GM21447 (cell line): ENCODE measurements around the gene MOCS1.

Source experiments
- ATAC-seq: cut with Tn5 transposase; IDR thresholded peaks from one replicate; pipeline ENCODE4 v1.9.1; 2021; ENCODE audit not compliant: unreplicated experiment

Gene MOCS1

DNA sequence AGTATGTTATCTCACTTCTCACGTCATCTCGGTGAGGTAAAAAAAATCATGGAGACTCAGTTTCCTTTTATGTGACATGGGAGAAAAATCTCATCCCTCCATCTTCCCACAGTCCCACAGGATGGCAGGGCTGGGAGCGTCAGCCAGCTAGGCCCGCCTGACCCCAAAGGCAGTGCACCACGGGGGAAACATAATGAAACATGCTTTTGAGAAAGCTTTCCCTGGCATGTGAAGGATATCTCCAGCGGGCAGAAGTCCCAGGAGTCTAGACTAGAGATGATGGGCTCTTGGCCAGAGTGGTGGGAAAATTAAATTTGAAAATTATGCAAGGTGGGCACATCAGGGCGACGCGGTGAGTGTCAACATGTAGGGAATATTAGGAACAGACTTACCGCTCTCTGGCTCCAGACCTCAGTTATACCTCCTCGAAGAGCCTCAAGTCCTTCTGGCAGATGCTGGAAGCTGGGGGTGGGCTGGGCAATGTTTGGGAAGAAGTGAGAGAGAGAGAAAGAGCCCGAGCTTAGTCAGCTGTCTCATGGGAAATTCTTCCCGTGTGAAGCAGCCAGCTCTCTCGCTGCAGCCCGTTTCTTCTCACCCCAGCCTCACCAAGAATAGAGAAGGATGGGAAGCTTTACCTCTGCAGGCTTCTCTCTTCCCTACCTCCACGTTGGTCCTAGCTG lies 52.3 kb downstream of the MOCS1 start:
- ATAC-seq: no peak

DNA sequence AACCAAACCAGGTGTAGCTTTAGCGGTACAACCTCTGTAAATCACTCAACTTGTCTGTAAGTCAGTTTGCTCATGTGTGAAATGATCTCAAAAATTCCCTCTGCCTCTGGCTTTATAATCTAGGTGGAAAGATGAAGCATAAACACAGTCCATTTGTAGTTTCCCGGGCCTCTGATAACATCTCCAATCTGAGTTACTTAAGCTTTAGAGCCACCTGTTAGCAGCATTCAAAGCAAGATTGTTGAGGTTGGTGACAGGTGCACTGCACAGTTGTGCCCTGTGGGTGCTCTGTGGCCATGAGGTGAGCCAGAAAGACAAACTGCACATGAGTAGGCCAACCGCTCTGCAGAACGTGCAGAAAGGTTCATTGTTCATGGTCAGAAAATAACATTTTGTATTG lies 53.7 kb downstream of the MOCS1 start:
- no peak for ATAC-seq

DNA sequence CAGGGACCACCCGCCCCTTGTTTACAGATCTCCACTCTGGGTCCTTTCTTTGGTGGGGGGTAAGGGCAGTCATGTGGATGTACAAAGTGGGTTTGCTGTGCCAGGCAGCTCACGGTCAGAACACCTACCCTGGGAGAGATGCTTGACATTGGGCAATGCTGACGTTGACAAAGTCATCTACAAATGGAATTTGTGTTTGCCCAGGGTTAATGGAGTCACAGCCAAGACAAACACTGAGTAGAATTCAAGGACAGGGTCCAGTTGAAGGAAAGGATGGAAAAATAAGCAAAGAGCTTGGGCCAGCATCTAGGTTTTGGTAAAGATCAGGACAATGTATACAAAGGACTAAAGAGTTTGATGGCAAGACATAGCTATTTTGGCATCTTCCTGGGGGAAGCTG lies 54.7 kb downstream of the MOCS1 start:
- ATAC-seq: no peak

DNA sequence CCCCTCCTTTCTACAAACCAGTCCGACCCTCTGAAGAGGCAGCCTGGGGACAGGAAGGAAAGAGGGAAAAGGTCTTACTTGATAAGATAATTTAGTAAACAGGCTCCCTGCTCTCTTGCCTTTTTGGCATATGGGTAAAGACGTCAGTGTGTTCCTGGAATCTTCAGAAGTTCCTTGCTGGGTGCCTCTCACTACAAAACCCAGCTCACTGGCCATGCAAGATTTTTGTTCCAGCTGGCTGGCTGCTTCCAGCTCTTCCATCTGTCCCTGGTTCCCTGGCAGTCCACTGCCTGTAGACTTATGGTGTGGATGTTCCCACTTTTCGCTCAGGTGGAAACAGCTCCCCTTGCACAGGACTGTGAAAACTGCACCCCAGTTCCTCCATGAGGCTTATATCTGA lies 57.4 kb downstream of the MOCS1 start:
- ATAC-seq: no peak

DNA sequence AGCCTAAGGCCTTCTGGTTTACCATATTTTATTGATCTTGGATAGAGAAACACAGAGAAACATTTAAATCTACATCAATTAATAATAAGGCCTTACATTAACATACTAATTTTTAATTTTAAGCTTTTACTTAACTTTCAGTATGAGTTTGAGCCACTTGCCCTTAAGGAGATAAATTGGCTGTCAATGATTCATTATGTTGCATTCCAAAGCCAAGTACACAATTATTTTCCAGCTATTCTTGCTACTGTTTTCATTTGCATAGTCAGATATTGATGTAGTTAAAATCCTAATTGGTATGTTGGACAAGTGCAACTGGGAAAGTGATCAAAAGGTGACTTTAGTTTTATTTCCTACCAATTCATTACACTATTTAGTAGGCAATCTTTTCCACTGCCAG lies 58.2 kb downstream of the MOCS1 start:
- no peak for ATAC-seq

DNA sequence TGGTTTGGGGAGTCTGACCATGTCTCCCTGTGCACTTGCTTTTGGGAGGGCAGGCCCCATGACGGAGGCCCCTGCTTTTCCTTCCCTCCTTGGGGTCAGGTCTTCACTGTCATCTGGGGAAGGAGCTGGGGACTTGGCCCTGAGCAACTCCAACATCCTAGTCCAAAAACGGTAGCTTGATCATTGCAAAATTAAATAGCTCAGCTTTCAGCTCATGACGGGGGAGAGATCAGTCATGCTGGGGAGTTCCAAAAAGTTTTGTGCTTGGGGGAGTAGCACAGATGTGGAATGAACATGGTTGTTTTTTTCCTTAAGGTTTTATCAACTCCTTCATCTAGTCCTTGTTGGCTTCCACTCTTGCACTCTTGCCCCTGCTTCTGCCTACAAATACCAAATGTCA lies 60.8 kb downstream of the MOCS1 start:
- no peak for ATAC-seq

DNA sequence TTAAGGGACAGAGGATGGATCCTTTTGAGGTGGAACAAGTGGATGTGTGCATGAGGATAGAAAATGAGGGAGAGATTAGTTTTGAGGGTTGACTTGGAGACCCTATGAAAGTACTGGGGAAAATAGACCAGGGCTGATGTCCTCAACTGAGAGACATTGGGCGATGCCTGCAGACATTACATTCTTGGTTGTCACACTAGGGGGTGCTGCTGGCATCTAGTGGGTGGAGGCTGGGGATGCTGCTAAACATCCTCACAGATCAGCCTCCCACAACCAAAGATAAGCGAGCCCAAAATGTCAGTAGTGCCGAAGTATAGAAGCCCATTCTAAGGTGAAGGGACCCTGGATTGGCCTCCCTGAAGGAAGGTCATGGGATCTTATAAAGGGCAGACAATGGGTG lies 63.3 kb downstream of the MOCS1 start:
- no peak for ATAC-seq

DNA sequence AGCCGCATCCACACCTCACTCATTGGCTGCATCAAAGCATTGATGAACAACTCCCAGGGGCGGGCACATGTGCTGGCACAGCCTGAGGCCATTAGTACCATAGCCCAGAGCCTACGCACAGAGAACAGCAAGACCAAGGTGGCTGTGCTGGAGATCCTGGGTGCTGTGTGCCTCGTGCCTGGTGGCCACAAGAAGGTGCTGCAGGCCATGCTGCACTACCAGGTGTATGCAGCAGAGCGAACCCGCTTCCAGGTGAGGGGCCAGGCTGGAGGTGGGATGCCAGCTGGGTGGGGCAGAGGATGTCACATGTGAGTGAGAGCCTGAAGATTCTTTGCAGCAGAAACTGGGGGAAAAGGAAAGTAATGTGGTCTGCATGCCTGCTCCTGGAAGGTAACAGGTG lies 66.7 kb downstream of the MOCS1 start:
- no peak for ATAC-seq

DNA sequence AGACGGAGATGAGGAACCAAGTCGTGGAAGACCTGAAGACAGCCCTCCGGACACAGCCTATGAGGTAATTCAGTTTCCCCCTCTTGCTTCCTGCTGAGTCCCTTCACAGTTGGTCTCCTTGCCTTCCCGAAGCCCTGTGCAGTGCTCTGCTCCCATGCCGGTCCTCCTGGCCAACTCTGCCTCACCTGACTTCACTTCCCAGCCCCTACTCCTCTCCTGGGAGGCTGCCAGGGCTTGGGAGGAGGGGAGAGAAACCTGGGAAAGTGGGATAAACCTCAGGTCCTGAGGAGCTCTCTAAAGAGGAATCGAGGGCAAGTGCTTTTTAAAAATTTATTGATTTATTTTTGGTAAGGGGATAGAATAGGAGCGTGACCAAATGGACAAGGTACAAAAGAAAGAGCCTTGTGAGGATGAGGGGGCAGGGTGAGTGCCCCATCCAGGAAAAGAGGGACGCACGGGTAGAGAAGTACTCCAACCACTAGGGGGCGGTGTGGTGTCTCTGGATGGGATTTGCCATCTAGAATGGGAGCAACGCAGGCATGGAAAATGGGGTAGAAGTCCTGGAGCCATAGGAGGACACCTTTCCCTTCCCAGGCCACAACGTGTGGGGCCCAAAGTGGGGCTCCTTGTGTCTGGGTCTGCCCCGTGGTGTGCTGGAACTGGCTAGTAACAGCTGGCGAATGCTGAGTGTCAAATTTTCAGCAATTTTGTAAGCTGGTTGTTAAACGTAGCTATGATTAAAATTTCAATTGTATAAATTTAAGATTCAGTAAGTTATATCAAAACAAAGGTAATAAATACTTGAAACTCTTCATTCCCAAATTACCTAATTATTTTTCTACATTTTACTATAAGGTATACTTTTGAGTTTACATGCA lies 69.0 kb downstream of the MOCS1 start:
- ATAC-seq: no peak

DNA sequence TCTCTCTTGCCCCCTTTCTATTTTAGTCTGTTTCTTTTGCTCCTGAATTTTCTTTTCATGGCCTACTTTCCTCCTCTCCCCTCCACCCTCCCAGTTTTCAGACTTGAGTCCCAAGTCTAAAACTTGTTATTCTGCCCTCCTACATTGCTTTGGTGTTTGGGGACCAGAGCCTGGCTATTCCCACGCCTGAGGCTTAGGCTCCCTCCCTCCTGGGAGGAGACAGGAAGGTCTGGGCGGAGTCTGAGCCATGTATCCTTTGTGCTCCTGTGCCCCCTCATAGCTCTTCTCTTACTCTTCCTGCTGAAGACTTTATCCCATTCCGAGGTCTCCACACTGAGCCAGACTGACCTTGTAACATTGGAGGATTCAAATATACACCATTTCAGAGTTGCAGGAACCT lies 72.6 kb downstream of the MOCS1 start:
- ATAC-seq: no peak

DNA sequence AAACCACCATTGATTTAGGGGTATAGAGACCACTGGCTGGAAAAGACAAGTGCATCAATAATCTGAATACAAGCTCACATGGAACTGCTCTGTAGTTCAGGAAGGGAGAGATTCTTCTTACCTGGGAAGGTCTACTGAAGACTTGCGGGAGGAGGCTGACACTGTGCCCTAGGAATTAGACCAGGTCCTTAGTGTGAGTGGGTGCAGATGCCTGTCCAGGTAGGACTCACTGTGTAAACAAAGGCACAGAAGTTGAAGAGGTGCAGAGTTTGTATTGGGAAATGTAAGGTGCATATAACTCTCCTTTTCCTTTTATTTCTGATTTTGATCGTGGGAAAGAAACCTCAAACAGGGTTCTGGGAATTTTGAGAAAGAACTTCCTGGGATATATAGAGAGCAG lies 75.2 kb downstream of the MOCS1 start:
- no peak for ATAC-seq

DNA sequence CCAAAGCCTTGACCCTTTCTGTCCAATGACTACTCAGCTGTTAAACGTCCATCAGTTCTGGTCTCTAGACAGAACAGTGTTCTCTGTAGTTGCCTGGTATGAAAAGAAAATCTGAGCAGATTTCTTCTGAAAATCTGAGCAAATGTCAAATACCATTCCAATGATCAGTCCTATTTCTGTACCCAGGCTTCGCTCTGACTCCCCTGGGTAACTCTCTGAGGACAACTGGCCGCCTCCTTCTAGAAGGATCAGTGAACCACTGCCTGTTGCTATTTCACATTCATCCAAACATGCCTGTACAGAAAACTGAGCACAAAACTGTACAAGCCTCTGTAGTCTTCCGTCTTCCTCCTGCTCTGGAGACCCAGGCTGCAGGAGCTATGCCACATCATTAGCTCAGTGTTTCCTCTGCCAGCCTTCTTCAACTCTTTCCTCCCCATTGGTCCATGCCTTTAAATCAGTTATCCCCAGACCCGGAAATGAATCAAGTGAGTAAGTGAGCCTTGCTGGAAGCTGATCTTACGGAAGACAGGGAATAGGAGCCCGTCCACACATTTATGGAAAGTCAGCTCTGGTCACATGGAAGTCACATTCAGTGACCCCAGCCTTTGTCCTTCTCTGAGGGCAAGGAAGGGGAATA lies 78.8 kb downstream of the MOCS1 start:
- no peak for ATAC-seq
